HCT116 (cell line): Measurements from ENCODE around the gene RPTOR. TPM values are rescaled to one million over a fixed set of nuclear protein-coding genes. Genes with fewer than 3 reads are reported as not detected.

Source experiments
- ATAC-seq: fragments of 200-7000 bp; cut with Tn5 transposase; 2 replicates; pipeline ENCODE4 v1.9.1; 2020; ENCODE audit warnings: mild to moderate bottlenecking, moderate library complexity
- BruUV-seq: library from RNA; stranded (reverse); fragments of 400-500 nt; replicated peaks from 2 replicates; lab custom pipeline; 2021; lab: Mats Ljungman, UMichigan
- CTCF ChIA-PET: fragments of 300-600 bp; sonication (Branson Sonifier 250); formaldehyde crosslinking; loops from one replicate; lab custom pipeline; 2021; ENCODE audit warnings: antibody characterized with exemption; lab: Charles Lee
- POLR2A ChIA-PET: fragments of 300-600, 350-600 bp; sonication (Branson Sonifier 250); formaldehyde crosslinking; loops from one replicate; lab custom pipeline; 2021; ENCODE audit warnings: antibody characterized with exemption; lab: Charles Lee
- RAD21 ChIA-PET, 2 experiments: fragments of 300-600 bp; sonication (Branson Sonifier 250); formaldehyde crosslinking; loops; one replicate each; lab custom pipeline; 2023; ENCODE audit warnings: low total read pairs in 2 of 2; ENCODE audit not compliant: uncharacterized antibody in 2 of 2, unreplicated experiment in 2 of 2, low non-redundant PET in 1 of 2; lab: Charles Lee
- DNase-seq: peaks from one replicate; pipeline ENCODE4 v3.0.0-alpha.2; 2010; ENCODE audit warnings: low read depth, low spot score
- H2AFZ ChIP-seq: fragments of 200-600 bp; shearing (Covaris generic), sonication (generic); 2 replicates; pipeline ENCODE4 v1.6.1; 2017; ENCODE audit warnings: low read depth, mixed run types, mixed read lengths, antibody characterized with exemption, low read length; ENCODE audit not compliant: poor library complexity, severe bottlenecking
- H3K27ac ChIP-seq: 2 replicates; pipeline ENCODE4 v1.5.1; 2012; ENCODE audit warnings: low read depth, low read length
- H3K27me3 ChIP-seq: fragments of 200-600 bp; sonication (generic); 2 replicates; pipeline ENCODE4 v1.6.1; 2016; ENCODE audit warnings: mixed run types, low read length, mixed read lengths; ENCODE audit not compliant: insufficient read depth
- H3K36me3 ChIP-seq, 2 experiments: fragments of 200-500 bp in 1 of 2; fragments of 200-600 bp in 1 of 2; sonication (Bioruptor generic) in 1 of 2; sonication (generic) in 1 of 2; 2 replicates each; pipeline versions ENCODE4 v1.5.1 to v1.6.1; 2014 to 2016; ENCODE audit warnings: low read length in 2 of 2, inconsistent platforms in 1 of 2, mixed read lengths in 1 of 2, mixed run types in 1 of 2; ENCODE audit not compliant: insufficient read depth in 2 of 2, control insufficient read depth in 1 of 2
- H3K4me1 ChIP-seq, 2 experiments: fragments of 200-600 bp in 1 of 2; sonication (generic) in 1 of 2; 2 replicates each; pipeline versions ENCODE4 v1.5.1 to v1.6.1; 2012 to 2017; ENCODE audit warnings: low read length in 2 of 2, inconsistent platforms in 1 of 2, mild to moderate bottlenecking in 1 of 2, mixed read lengths in 1 of 2, mixed run types in 1 of 2, moderate library complexity in 1 of 2; ENCODE audit not compliant: insufficient read depth in 2 of 2, control insufficient read depth in 1 of 2
- H3K4me2 ChIP-seq: fragments of 200-600 bp; sonication (generic); 2 replicates; pipeline ENCODE4 v1.6.1; 2017; ENCODE audit warnings: mixed run types, low read length, mixed read lengths
- H3K4me3 ChIP-seq, 2 experiments: fragments of 200-600 bp in 1 of 2; sonication (generic) in 1 of 2; replicated peaks in 1 of 2; 2 replicates each; pipeline ENCODE4 v1.5.1; 2011 to 2016; ENCODE audit warnings: low read length in 2 of 2, control low read depth in 1 of 2, low read depth in 1 of 2, mild to moderate bottlenecking in 1 of 2, mixed read lengths in 1 of 2, mixed run types in 1 of 2
- H3K79me2 ChIP-seq: fragments of 200-600 bp; sonication (generic); 2 replicates; pipeline ENCODE4 v1.6.1; 2017; ENCODE audit warnings: mild to moderate bottlenecking, mixed run types, low read length, moderate library complexity, mixed read lengths; ENCODE audit not compliant: insufficient read depth
- H3K9ac ChIP-seq: fragments of 200-600 bp; sonication (generic); 2 replicates; pipeline ENCODE4 v1.6.1; 2016; ENCODE audit warnings: low read length, mixed read lengths
- H3K9me2 ChIP-seq: fragments of 200-600 bp; sonication (generic), shearing (Covaris generic); 2 replicates; pipeline ENCODE4 v1.6.1; 2017; ENCODE audit warnings: mixed run types, mild to moderate bottlenecking, moderate library complexity; ENCODE audit not compliant: insufficient read depth
- H3K9me3 ChIP-seq, 2 experiments: fragments of 200-500 bp in 1 of 2; fragments of 200-600 bp in 1 of 2; sonication (Bioruptor generic) in 1 of 2; sonication (generic) in 1 of 2; 2 replicates each; pipeline ENCODE4 v1.6.1; 2014 to 2017; ENCODE audit warnings: low read length in 2 of 2, mixed read lengths in 2 of 2, inconsistent platforms in 1 of 2, low read depth in 1 of 2, mild to moderate bottlenecking in 1 of 2, mixed run types in 1 of 2, moderate library complexity in 1 of 2; ENCODE audit not compliant: control insufficient read depth in 1 of 2, insufficient read depth in 1 of 2
- H4K20me1 ChIP-seq: fragments of 200-600 bp; sonication (generic), shearing (Covaris generic); 2 replicates; pipeline ENCODE4 v1.6.1; 2017; ENCODE audit warnings: mixed run types, mild to moderate bottlenecking, moderate library complexity; ENCODE audit not compliant: insufficient read depth
- CBX3 ChIP-seq: IDR thresholded peaks from 2 replicates; pipeline ENCODE4 v1.6.1; 2012; ENCODE audit warnings: low read depth
- CEBPB ChIP-seq: IDR thresholded peaks from 2 replicates; pipeline ENCODE4 v1.6.1; 2012; ENCODE audit warnings: low read depth
- EZH2phosphoT487 ChIP-seq: fragments of 200-600 bp; IDR thresholded peaks from 2 replicates; pipeline ENCODE4 v1.6.1; 2018; ENCODE audit warnings: antibody characterized with exemption, borderline replicate concordance
- FOSL1 ChIP-seq: IDR thresholded peaks from 2 replicates; pipeline ENCODE4 v1.6.1; 2012; ENCODE audit warnings: low read depth
- POLR2A ChIP-seq: IDR thresholded peaks from 2 replicates; pipeline ENCODE4 v1.7.0; 2011; ENCODE audit warnings: borderline replicate concordance; ENCODE audit not compliant: insufficient read depth, insufficient read length; ENCODE audit errors: extremely low read depth
- POLR2AphosphoS5 ChIP-seq: IDR thresholded peaks from 2 replicates; pipeline ENCODE4 v1.6.1; 2011; ENCODE audit warnings: mild to moderate bottlenecking, low read depth, low read length, moderate library complexity
- RAD21 ChIP-seq: IDR thresholded peaks from 2 replicates; pipeline ENCODE4 v1.6.1; 2012; ENCODE audit warnings: low read depth, mild to moderate bottlenecking
- SP1 ChIP-seq: IDR thresholded peaks from 2 replicates; pipeline ENCODE4 v1.6.1; 2012; ENCODE audit warnings: low read depth
- SRF ChIP-seq: IDR thresholded peaks from 2 replicates; pipeline ENCODE4 v1.6.1; 2012; ENCODE audit warnings: low read depth
- YY1 ChIP-seq: IDR thresholded peaks from 2 replicates; pipeline ENCODE4 v1.6.1; 2011; ENCODE audit warnings: low read length, low read depth, moderate library complexity, mild to moderate bottlenecking; ENCODE audit not compliant: insufficient replicate concordance; ENCODE audit errors: extremely low read depth
- ZFX ChIP-seq: fragments of 450-650 bp; IDR thresholded peaks from 2 replicates; pipeline ENCODE4 v1.6.1; 2017
- ZNF274 ChIP-seq: fragments of 200-500 bp; sonication (Bioruptor generic); IDR thresholded peaks from 2 replicates; pipeline ENCODE4 v1.6.1; 2014; ENCODE audit warnings: mild to moderate bottlenecking, low read depth, low read length, inconsistent platforms
- intact Hi-C: fragments of 100-400 bp; cut with micrococcal nuclease; formaldehyde crosslinking; loops from 2 replicates; pipeline ENCODE4 v1.10.0; 2022
- total RNA-seq: library from RNA; stranded (reverse); gene quantifications from one replicate; pipeline ENCODE4 v1.2.1, GENCODE V29; 2021; ENCODE audit not compliant: unreplicated experiment
- TF ChIP-seq, protein P1 (sequence below): IDR thresholded peaks from 2 replicates; pipeline ENCODE4 v1.6.1; 2011; ENCODE audit warnings: mild to moderate bottlenecking, low read length, moderate library complexity; ENCODE audit not compliant: insufficient replicate concordance; ENCODE audit errors: extremely low read depth
- TF ChIP-seq, protein P2 (sequence below), 3 experiments: fragments of 200-600 bp in 1 of 3; sonication (generic) in 1 of 3; IDR thresholded peaks in 2 of 3; conservative IDR thresholded peaks in 1 of 3; 2 replicates each; pipeline ENCODE4 v1.5.1; 2012 to 2017; ENCODE audit warnings: low read depth in 2 of 3, low read length in 2 of 3, antibody characterized with exemption in 1 of 3, borderline replicate concordance in 1 of 3, control low read depth in 1 of 3, mild to moderate bottlenecking in 1 of 3, mixed read lengths in 1 of 3, mixed run types in 1 of 3, moderate library complexity in 1 of 3; ENCODE audit not compliant: insufficient read depth in 1 of 3
- TF ChIP-seq, protein P3 (sequence below): IDR thresholded peaks from 2 replicates; pipeline ENCODE4 v1.6.1; 2012; ENCODE audit warnings: low read depth
- TF ChIP-seq, protein P4 (sequence below): IDR thresholded peaks from 2 replicates; pipeline ENCODE4 v1.6.1; 2012
- TF ChIP-seq, protein P5 (sequence below): IDR thresholded peaks from 2 replicates; pipeline ENCODE4 v1.6.1; 2012

Gene RPTOR
- total RNA-seq, 1 experiment from 2014 or later = 69.5 TPM

DNA sequence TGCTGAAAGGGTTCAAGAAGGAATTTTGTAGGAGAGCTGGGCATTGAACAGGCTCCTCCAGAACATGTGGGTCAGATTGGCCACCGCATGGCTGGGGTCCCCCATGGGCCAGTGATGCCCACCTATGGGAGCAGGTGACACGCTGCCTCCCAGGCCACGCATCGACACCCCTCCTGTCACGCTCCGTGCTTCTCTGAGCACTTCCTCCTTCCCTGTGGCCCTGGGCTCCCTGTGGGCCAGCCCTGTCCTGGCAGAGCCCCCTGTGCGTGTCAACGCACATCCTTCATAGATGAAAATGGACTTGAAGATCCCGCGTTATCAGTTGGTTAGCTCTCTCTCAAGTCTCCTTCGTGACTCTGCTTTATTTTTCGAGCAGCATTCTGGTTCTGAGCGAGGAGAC, 160.3 kb downstream of the RPTOR start:
- ChIA-PET RAD21 (no interaction called here), CTCF (no interaction called here), POLR2A (no interaction called here)
- H3K9ac ChIP-seq = no peak overlapping the region
- H3K79me2 ChIP-seq = peaks cover 73% of the 10 kb centered on the region
- no peaks in the 10 kb centered on the region for H3K27me3 ChIP-seq
- BruUV-seq = no TSS peak
- DNase-seq (no peak), ATAC-seq (no peak)
- no peaks in the 10 kb centered on the region; a peak in 1 of 4 replicates for H3K36me3 ChIP-seq
- no peaks in the 10 kb centered on the region for H3K9me2 ChIP-seq
- TF ChIP-seq RAD21 (no peak), EZH2phosphoT487 (no peak), CEBPB (no peak), SRF (no peak), ZFX (no peak), YY1 (no peak), CBX3 (no peak), POLR2AphosphoS5 (no peak), SP1 (no peak), POLR2A (no peak), FOSL1 (no peak), ZNF274 (no peak)
- TF ChIP-seq, protein P1, sequence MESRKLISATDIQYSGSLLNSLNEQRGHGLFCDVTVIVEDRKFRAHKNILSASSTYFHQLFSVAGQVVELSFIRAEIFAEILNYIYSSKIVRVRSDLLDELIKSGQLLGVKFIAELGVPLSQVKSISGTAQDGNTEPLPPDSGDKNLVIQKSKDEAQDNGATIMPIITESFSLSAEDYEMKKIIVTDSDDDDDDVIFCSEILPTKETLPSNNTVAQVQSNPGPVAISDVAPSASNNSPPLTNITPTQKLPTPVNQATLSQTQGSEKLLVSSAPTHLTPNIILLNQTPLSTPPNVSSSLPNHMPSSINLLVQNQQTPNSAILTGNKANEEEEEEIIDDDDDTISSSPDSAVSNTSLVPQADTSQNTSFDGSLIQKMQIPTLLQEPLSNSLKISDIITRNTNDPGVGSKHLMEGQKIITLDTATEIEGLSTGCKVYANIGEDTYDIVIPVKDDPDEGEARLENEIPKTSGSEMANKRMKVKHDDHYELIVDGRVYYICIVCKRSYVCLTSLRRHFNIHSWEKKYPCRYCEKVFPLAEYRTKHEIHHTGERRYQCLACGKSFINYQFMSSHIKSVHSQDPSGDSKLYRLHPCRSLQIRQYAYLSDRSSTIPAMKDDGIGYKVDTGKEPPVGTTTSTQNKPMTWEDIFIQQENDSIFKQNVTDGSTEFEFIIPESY = no peak
- TF ChIP-seq, protein P2, sequence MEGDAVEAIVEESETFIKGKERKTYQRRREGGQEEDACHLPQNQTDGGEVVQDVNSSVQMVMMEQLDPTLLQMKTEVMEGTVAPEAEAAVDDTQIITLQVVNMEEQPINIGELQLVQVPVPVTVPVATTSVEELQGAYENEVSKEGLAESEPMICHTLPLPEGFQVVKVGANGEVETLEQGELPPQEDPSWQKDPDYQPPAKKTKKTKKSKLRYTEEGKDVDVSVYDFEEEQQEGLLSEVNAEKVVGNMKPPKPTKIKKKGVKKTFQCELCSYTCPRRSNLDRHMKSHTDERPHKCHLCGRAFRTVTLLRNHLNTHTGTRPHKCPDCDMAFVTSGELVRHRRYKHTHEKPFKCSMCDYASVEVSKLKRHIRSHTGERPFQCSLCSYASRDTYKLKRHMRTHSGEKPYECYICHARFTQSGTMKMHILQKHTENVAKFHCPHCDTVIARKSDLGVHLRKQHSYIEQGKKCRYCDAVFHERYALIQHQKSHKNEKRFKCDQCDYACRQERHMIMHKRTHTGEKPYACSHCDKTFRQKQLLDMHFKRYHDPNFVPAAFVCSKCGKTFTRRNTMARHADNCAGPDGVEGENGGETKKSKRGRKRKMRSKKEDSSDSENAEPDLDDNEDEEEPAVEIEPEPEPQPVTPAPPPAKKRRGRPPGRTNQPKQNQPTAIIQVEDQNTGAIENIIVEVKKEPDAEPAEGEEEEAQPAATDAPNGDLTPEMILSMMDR (IDR thresholded peaks at IDR 0.05 in 2 of 3, conservative IDR thresholded peaks at IDR 0.05 in 1 of 3; ENCODE audit: borderline replicate concordance in 1 of 3, insufficient read depth in 1 of 3, low read depth in 2 of 3, low read length in 2 of 3) = no peak
- TF ChIP-seq, protein P3, sequence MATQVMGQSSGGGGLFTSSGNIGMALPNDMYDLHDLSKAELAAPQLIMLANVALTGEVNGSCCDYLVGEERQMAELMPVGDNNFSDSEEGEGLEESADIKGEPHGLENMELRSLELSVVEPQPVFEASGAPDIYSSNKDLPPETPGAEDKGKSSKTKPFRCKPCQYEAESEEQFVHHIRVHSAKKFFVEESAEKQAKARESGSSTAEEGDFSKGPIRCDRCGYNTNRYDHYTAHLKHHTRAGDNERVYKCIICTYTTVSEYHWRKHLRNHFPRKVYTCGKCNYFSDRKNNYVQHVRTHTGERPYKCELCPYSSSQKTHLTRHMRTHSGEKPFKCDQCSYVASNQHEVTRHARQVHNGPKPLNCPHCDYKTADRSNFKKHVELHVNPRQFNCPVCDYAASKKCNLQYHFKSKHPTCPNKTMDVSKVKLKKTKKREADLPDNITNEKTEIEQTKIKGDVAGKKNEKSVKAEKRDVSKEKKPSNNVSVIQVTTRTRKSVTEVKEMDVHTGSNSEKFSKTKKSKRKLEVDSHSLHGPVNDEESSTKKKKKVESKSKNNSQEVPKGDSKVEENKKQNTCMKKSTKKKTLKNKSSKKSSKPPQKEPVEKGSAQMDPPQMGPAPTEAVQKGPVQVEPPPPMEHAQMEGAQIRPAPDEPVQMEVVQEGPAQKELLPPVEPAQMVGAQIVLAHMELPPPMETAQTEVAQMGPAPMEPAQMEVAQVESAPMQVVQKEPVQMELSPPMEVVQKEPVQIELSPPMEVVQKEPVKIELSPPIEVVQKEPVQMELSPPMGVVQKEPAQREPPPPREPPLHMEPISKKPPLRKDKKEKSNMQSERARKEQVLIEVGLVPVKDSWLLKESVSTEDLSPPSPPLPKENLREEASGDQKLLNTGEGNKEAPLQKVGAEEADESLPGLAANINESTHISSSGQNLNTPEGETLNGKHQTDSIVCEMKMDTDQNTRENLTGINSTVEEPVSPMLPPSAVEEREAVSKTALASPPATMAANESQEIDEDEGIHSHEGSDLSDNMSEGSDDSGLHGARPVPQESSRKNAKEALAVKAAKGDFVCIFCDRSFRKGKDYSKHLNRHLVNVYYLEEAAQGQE = no peak
- TF ChIP-seq, protein P4, sequence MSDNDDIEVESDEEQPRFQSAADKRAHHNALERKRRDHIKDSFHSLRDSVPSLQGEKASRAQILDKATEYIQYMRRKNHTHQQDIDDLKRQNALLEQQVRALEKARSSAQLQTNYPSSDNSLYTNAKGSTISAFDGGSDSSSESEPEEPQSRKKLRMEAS = no peak
- TF ChIP-seq, protein P5, sequence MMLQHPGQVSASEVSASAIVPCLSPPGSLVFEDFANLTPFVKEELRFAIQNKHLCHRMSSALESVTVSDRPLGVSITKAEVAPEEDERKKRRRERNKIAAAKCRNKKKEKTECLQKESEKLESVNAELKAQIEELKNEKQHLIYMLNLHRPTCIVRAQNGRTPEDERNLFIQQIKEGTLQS = no peak
- H3K27ac ChIP-seq = no peak overlapping the region
- H2AFZ ChIP-seq = no peak overlapping the region
- H4K20me1 ChIP-seq = no peaks in the 10 kb centered on the region; the same call in 1 of the 2 replicates
- no peaks in the 10 kb centered on the region for H3K9me3 ChIP-seq
- intact Hi-C loops = no loop called here
- no peaks in the 10 kb centered on the region for H3K4me1 ChIP-seq
- no peak overlapping the region for H3K4me2 ChIP-seq
- H3K4me3 ChIP-seq = no peak overlapping the region
